Activated T-helper 9 cell treated with anti-CD3 and anti-CD28 coated beads, Interleukin-2, amount 50 U/mL, for 16 hours (primary cell): ENCODE measurements around the gene APP.
"Not testable (repeated sequence)": the region's sequence is repeated elsewhere in the genome, so short reads cannot be mapped to it uniquely, and the experiment has no call there.

Experiments
- DNase-seq: peaks from one replicate; pipeline ENCODE4 v3.0.0-alpha.2; 2020; ENCODE audit warnings: low read depth

The APP gene

DNA sequence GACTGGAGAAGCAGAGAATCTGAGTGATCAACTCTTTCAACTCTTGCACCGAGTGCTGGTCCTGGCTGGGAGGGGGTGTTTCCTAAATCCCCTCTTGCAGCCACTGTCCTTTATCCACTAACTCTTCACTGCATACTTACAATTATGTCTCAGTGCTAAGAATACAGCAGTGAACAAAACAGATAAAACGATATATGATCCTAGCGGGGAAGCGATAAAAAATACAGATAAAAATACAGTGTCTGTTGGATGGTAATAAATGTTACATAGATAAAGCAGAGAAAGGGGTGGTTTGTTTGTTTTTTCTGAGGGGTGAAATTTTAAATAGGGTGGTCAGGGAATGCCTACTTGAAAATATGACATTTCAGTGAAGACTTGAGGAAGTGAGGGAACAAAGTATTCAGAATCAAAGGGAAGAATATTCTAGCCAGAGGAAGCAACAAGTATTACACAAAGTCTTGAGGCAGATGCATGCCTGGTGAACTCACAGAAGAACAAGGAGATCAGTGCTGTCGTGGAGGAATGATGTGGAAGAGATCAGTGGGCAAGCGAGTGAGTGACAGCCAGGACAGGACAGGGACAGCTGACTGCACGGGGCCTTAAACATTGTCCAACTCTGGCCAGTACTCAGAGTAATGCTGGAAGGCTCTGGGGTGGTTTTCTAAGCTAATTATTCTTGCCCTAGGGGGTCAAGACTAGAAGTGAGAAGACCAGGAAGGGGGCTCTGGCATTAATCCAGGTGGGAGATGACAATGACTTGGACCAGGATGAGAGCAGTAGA is 110.0 kb downstream of the APP start:
- no peak for DNase-seq

DNA sequence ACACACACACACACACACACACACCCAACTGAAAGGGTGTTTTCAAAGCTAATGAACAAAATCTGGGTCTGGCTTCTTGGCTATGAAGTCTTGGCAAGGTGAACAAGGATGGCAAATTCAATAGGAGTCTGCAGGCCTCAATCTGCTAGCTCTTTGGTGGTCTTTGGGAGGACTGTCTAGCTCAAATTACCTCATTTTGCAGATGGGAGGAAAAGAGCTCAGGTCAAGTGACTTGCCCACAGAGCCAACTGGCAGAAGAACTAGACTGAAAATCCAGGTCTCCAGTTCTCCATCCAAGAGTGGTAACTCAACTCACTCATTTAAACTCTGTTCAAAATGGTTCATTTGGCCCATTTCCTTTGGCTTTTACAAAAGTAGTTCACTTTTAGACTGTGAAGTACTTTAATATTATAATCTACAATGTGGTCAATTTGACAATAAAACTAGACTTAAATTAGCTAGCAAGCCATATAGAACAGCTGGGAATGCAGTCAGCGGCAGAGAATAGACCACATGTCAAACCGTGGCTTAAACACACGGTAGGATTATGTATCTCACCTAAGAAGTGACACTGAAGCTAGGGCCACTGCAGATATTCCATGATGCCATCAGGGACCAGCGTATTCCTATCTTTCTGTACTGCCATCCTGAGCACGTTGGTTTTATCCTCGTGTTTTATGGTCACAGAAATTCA is 112.9 kb downstream of the APP start:
- DNase-seq, result no peak

DNA sequence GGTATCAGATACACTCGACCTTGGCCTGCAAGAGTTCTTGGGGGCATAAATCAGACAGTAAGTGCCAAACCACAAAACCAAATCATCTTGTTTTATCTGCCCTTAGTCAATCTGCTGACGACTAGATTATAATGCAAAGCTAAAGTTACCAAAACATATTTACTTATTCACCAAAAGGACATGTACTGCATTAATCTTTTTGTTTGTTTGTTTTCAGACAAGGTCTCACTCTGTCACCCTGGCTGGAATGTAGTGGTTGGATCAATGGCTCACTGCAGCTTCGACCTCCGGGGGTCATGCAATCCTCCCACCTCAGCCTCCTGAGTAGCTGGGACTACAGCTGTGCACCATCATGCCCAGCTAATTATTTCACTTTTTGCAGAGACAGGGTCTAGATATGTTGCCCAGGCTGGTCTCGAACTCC is 114.7 kb downstream of the APP start:
- DNase-seq, result no peak

DNA sequence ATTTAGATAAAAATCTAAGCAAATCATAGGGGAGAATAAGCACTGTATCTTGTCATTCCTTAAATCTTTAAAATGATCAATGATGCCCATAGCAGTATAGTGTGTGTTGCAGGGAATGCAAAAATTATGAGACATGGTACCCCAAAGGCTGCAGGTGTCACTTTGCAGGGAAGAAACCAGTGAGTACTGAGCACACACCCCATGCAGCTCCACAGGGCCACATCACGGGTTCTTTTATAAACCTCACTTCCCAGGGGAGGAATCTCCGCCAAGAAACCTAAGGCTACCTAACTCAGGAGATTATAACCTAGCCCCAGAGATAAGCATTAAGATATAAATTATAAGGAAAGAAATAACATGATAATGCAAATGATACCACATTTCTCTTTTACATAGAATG is 115.6 kb downstream of the APP start:
- no peak for DNase-seq

DNA sequence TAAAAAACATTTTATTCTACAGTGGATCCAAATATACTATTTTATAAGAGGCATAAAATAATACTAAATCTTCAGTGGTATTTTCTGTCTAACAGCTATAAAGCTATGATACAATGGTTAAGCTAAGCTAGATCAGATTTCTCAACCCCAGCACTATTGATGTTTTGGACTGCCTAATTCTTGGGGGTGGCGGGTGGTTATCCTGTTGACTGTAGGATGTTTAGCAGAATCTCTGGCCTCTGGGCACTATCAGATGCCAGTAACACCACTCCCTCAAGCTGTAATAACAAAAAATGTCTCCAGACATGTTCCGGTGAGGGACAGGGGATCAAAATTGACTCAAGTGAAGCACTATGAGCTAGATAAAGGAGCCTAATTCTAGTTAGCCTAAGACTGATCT is 118.5 kb downstream of the APP start:
- no peak for DNase-seq

DNA sequence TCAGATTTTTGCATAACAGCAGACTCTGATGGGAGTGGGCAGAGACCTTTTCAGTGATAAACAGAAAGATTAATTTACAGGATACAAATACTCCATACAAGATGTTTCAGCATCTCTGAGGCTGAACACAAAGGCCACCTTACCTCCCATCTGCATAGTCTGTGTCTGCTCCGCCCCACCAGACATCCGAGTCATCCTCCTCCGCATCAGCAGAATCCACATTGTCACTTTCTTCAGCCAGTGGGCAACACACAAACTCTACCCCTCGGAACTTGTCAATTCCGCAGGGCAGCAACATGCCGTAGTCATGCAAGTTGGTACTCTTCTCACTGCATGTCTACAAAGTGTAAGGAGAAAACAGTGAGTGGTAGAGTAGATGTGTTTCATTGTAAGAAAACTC is 119.7 kb downstream of the APP start:
- DNase-seq, result no peak

DNA sequence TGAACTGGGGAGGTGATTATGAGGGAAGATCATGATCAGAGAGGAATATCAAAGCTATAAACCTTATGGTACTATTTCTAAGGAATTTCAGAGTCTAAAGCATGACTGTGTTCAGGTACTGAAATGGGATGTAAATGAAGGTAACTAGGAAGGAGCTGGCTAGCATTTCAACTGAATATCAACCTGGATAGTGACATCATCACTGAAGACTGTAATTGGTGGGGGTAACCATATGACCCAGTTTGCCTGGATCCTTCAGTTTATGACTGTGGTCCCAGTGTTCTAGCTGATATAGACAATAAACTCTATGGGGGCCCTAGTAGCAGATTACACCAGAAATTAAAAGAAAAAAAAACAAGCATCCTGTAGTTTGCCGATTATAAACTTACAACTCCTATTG is 120.8 kb downstream of the APP start:
- no peak for DNase-seq

DNA sequence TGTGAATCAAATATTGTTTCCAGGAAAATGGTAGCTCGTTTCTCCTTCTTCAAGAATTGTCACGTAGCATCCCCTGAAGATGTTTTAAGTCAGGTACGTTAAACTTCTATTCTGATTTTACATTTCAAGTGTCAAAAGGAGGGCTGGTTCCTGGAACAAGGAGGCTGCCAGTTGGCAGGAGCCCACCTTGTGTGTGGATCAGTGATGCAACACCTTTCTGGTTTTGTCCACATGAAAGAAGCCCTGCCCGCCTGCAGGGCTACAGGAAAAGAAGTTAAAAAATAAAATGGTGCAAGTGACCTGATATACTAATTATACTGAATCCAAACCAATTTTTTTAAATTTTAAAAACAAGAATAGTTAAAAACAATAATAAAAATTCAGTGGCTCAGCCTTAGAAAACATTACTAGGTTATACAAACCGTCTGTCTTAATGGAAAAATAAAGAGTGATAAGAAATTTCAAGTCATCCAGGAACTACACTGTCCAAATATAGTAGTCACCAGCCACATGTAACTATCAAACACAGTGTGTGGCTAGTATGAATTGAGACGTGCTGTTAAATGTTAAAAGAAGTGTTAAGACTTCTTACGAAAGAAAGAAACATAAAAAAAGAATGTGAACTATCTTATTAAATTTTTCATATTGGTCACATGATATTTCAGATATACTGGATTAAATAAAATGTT is 123.1 kb downstream of the APP start:
- DNase-seq, result no peak

DNA sequence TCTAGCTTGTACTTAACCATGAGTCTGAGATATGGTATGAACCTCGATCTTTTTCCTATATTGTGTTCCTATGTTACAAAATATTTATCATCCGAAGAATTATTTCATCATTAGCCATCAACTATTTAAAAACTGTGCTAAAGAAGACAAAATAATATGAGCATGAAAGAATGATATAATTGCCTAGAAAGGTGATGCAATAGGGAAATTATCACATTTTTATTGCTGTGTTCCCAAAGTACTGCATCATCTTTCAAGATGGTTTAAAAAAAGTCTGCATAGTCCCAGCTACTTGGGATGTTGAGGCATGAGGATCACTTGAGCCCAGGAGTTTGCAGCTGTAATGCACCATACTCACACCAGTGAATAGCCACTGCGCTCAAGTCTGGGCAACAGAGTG is 126.7 kb downstream of the APP start:
- DNase-seq, result no peak

DNA sequence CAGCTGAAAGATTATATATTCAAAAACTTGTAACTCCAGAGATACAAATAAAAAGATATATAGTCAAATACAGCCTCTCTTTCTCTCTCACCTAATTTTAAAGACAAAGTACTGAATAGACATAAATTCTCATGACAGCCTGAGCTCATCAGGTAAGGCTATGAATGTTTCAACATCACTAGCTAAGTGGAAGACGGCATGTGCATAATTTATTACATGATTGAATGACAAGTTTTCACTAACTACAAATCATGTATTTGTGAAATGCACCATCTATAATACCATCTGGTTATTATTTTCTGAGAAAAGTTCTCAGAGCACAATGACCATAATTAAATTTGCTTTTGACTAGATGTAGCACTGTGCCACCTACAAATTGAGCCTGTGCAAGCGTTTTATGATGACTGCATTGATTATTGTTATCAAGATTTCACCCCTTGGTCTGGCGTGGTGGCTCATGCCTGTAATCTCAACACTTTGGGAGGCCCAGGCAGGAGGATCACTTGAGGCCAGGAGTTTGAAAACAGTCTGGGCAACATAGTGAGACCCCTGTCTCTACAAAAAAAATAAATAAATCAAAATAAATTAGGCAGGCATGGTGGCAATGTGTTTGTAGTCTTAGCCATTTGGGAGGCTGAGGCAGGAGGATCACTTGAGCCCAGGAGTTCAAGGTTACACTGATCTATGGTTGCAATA is 128.2 kb downstream of the APP start:
- DNase-seq, result no peak

DNA sequence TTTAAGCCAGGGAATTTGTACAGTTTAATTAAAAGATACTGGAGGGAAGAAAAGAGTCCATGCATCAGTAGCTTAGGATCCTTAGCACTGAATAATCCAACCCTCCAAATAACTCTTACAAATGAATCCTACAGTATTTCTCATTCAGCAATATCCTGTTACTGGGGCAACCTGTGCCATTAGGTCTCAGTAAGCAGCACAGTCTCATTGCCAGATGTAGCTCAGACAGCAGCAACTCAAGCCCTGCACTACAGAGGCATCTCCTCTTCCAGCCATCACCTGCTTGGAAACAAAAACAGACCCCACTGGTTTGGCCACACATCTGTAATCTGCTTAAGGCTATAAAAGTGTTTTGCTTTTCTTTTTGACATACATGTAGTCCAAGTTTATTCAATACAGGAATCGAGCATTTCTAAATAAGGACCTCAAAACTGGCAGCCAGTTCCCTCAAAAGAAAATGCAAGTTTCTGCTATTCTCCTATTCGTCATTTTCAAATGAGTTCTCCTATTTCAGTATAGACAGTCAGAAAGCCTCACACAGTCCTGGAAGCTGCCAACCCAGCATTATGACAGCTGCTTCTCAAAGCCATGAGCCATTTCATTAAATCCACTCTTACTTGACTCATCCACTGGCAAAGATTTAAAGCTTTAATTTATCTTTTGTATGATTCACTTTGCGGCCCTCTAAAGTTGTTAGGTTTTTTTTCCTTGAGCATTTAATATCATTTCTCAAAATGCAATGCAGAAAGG is 129.0 kb downstream of the APP start:
- no peak for DNase-seq

DNA sequence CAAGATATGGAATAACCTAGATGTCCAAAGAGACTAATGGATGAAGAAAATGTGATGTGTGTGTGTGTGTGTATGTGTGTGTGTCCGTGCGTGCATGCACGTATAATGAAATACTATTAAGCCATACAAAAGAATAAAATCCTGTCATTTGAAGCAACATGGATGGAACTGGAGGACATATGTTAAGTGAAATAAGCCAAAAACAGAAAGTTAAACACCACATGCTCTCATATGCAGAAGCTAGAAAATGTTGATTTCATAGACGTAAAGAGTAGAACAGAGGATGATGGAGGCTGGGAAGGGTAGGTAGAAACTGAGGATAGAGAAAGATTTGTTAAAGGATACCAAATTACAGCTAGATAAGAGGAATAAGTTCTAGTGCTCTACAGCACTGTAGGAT is 133.7 kb downstream of the APP start:
- no peak for DNase-seq

DNA sequence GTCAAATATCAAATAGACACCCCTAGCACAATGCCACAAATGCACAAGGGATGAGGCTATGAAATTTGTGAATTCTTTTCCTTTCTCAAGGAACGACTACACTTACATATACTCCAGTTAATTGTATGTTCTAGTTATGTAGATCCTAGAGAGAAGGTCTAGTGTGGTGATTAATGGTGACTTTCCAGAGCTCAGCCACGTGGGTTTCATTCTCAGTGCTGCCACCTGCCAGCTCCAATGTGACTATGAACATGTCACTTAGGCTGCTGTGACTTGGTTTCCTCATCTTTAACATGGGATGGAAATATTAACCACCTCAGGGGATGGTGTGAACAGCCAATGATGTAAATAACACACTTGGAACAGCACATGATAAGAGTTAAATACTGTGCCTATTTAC is 138.3 kb downstream of the APP start:
- DNase-seq, result no peak

DNA sequence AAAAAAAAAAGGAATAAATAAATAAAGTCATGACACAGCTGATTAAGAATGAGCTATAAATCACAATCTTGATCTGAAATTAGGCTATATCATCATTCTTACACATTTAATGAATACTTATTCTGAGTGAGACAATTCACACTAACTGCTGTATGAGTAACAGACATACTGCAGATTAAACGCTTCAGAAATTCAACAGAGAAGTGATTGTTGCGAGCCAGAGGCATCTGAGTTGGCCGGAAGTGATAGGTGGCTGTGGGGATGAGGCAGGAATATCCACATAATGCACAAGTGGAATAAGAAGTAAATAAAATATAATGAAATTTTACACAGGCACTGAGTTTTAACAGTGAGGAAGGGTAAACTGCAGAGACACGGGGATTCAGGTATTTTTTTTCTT is 142.4 kb downstream of the APP start:
- DNase-seq, result no peak

DNA sequence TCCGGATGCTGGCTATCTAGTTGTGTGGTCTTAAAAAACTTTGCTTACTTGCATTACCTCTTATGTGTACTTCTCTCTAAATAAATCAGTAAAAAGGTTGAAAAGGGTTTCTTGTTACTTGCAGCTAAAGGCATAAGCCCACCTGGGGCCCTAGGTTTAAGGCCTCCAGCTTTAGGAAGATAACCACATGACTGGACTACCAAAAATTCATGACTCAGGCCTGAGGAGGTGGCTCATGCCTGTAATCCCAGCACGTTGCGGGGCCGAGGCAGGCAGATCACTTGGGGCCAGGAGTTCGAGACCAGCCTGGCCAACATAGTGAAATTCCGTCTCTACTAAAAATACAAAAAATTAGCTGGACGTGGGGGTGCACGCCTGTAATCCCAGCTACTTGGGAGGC is 142.9 kb downstream of the APP start:
- no peak for DNase-seq

DNA sequence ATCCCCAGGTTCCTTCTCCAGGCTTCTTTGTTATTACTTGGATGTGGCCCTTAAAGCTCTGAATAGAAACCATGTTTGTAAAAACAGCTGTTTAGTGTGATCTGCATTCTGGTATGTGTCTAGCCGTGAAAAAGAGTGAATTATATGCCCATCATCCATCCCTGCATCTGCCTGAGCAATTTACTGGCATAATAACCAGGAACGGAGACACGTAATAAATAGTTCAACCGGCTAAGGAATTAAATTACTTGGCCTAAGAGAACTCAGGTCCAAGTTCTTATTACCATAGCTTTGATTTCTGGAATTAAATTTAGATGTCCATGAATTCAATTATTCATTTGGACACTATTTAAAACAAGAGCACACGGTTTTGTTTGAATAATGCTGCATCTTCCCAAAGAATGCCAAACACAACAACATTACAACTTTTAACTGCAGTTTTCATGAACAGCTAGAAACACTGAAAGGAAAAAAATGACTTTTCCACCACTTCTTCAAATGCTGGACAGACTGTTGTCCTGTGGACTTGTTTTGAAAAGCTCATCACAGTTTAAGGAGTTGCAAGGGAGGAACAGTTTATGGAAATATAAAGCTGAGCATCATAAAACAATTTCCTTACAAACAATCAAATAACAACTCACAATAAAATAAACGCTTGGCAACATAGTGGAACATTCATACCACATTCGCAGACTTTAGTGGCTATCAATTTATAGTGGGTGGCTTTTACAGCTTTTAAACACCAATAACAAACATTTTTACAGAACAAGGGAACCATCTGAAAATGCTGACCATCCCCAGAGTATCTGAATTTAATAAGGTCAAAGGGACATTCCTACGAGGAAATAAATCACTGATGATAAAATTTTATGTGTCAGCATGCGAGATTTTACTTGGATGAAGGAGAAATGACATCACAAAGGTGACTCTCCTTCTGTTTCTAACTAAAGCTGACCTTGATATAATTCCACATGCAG is 144.7 kb downstream of the APP start:
- no peak for DNase-seq

DNA sequence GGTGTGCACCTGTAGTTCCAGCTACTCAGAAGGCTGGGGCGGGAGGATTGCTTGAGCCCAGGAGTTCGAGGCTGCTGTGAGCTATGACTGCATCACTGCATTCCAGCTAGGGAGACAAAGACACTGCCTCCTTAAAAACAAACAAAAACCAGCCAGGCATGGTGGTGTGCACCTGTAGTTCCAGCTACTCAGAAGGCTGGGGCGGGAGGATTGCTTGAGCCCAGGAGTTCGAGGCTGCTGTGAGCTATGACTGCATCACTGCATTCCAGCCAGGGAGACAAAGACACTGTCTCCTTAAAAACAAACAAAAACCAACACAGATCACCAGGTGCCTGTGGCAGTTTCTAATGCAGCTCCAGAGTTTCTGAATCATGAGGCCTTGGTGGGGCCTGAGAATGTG is 147.2 kb downstream of the APP start:
- DNase-seq, result not testable (repeated sequence)

DNA sequence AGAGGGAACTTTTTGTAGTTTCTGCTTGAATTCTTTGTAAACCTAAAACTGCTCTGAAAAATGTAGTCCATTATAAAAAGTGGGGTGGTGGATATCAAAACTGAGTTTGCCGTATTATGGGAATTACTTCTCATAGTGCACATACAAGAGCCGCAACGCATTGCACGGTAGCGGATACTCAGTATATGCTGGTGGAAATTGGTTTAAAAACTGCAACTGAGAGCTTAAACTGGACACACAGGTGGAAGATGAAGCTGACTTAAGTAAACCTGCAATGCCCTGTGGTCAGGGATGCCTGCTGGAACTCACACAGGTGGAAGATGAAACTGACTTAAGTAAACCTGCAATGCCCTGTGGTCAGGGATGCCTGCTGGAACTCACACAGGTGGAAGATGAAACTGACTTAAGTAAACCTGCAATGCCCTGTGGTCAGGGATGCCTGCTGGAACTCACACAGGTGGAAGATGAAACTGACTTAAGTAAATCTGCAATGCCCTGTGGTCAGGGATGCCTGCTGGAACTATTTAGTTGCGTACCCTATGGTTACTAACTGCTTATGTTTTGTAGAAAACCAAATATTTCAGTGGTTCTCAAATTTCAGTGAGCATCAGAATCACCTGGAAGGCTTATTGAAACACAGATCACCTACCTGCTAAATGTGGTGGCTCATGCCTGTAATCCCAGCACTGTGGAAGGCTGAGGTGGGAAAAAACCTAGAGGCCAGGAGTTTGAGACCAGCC is 147.8 kb downstream of the APP start:
- DNase-seq, result not testable (repeated sequence)

DNA sequence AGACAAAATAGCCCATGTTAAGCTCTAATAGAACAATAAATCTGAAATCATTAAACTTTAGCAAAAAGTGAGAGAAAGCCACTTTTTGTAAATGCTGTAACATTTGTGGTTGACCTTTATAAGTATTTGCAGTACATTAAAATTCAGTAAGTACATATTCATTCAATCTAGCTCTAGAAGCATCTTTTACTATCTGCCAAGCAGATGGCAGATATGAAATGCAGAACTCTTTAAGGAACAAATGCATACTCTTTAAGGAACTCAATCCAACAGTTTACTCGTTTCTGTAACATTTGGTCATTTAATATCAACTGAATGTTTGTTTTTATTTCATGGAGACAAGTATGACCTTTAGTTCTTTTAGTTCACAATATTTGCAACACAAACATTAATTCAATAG is 150.1 kb downstream of the APP start:
- no peak for DNase-seq

DNA sequence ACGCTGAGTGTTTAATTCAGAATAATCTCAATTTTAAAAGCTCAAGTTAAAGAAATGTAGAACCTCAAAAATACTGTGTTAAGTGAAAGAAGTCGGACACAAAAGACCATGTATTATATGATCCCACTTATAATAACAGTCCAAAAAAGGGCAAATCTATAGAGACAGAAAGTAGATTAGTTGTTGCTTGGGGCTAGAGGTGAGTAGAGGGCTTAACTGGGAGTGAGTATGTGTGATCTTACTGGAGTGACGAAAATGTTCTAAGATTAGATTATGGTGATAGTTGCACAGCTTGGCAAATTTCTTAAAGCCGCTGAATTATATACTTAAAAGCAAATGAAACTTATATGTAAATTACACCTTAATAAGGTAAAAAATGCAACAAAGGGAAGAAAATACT is 150.5 kb downstream of the APP start:
- no peak for DNase-seq
